Measurements from ENCODE around the gene RNF141.

RNF141 gene

GRCh38 chr11:10504490-10504889 lies 36.5 kb downstream of the RNF141 start:
- TF ChIP-seq CTCF (IDR thresholded peaks at IDR 0.05; ENCODE audit: insufficient read depth, missing control alignments): no peak
- DNase-seq (ENCODE audit: insufficient read length, low spot score): no peak
- no peak for FAIRE-seq

- no peak for TF ChIP-seq CTCF (IDR thresholded peaks at IDR 0.05; ENCODE audit: insufficient read depth, missing control alignments)
- DNase-seq (ENCODE audit: insufficient read length, low spot score): no peak
- no peak for FAIRE-seq
Measured at GRCh38 chr11:10503777-10504480, 37.1 kb downstream of the RNF141 start.

GRCh38 chr11:10503221-10503620 lies 37.8 kb downstream of the RNF141 start:
- FAIRE-seq: no peak
- TF ChIP-seq CTCF (IDR thresholded peaks at IDR 0.05; ENCODE audit: insufficient read depth, missing control alignments): no peak
- DNase-seq (ENCODE audit: insufficient read length, low spot score): no peak

GRCh38 chr11:10502770-10503169 lies 38.2 kb downstream of the RNF141 start:
- DNase-seq (ENCODE audit: insufficient read length, low spot score) (no peak), FAIRE-seq (no peak)
- TF ChIP-seq CTCF (IDR thresholded peaks at IDR 0.05; ENCODE audit: insufficient read depth, missing control alignments): no peak

GRCh38 chr11:10502065-10502680 lies 38.8 kb downstream of the RNF141 start:
- no peak for FAIRE-seq
- no peak for TF ChIP-seq CTCF (IDR thresholded peaks at IDR 0.05; ENCODE audit: insufficient read depth, missing control alignments)
- DNase-seq (ENCODE audit: insufficient read length, low spot score): no peak

- FAIRE-seq (no peak), DNase-seq (ENCODE audit: insufficient read length, low spot score) (no peak)
- no peak for TF ChIP-seq CTCF (IDR thresholded peaks at IDR 0.05; ENCODE audit: insufficient read depth, missing control alignments)
Measured at GRCh38 chr11:10500757-10501684, 40.0 kb downstream of the RNF141 start.

Data from D721Med (cell line).